HG03060 (cell line): ENCODE data around the gene COBL.

Experiments used
- ATAC-seq: cut with Tn5 transposase; IDR thresholded peaks from one replicate; pipeline ENCODE4 v1.9.1; 2021; ENCODE audit warnings: low read depth, moderate number of reproducible peaks; ENCODE audit not compliant: unreplicated experiment

The COBL gene

DNA sequence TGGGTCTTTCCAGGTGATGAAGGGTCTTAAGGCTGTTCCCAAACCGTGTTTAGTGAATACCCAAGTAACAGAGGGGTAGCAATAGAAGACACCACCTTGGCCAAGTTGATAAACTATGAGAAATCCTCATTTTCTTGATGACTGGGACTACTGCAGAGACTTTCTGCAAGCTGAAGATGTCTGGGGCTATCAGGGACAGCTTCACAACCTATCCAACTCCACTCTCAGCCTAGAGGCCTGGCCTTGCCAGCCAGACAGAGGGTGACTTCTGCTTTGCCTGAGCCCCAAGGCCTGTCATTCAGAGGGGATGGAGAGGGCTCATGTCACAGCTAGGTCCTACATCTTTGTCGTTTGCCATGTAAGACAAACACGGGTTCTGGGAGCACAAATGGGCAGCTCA is 278.0 kb downstream of the COBL start:
- ATAC-seq: no peak

DNA sequence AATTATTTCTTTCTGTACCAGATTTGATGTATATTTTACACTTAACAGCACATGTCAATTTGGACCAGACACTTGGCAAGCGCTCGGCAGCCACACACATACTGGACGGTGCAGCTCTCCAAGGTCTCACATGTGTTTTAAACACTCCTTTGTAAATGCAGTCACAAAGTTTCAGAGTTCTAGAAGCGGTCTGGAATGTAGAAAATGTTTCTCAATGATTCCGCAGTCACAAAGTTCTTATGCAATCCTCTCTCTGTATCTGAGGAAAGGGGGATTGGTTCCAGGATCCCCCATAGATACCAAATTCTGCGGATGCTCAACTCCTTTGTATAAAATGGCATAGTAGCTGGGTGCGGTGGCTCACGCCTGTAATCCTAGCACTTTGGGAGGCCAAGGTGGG is 280.9 kb downstream of the COBL start:
- no peak for ATAC-seq

GRCh38 chr7:51034521-51035264 is 281.9 kb downstream of the COBL start:
- ATAC-seq: no peak

DNA sequence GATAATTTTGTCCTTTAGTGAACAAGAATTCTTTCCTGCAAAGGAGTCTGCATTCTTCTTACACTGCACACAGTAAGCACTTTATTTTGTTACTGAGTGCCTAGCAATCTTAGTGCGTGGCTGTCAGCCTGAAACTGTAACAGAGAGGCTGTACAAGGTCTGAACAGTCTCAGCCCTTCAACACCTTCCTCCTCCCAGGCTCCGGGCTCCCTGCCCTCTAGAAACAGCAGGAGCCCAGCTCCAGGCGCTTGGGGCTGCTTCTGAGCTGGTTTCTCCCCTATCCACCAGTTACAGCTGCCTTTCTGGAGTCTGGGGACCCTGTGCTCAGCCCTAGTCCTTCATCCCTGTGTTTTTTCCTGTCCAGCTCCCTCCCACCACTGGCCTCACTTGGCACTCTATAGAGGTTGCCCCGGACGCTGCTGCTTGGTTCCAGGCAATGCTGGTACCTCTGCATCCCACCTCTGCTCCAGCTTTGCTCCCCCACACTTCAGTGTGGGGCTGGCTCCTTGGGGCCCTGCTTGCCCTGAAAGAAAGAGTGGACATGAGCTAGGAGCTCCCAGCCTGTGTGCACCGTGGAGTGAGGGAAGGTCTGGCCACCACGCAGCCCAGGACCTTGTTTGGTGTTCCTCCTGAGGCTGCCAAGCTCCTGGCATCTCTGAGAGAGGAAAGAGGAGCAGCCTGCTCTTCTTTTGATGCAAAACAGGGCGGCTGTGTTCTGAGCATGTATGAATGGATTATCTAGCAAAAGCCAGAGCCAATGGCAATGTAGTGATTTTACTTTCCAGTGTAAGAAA is 282.7 kb downstream of the COBL start:
- no peak for ATAC-seq

- ATAC-seq: no peak
Measured at GRCh38 chr7:51031791-51032515, 284.7 kb downstream of the COBL start.

DNA sequence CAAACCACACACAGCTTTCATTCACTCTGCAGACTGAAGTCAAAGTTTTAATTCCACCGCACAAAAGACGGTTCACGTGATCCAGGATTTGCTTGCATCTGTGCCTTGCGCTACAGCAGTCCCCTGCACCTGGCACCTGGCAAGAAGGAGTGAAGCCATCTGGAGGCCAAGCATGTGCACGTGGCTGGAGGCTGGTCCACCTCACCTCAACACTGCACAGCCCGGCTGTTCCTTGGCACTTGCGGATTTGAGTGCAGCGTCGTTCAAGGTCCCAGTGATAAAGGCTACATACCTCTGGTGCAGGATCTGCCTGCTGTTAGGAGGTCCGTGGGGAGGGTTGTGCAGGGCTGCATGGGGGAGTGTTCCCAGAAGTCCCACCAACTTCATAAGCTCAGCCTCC is 285.4 kb downstream of the COBL start:
- ATAC-seq: no peak

GRCh38 chr7:51029701-51030191 is 286.9 kb downstream of the COBL start:
- ATAC-seq: no peak

DNA sequence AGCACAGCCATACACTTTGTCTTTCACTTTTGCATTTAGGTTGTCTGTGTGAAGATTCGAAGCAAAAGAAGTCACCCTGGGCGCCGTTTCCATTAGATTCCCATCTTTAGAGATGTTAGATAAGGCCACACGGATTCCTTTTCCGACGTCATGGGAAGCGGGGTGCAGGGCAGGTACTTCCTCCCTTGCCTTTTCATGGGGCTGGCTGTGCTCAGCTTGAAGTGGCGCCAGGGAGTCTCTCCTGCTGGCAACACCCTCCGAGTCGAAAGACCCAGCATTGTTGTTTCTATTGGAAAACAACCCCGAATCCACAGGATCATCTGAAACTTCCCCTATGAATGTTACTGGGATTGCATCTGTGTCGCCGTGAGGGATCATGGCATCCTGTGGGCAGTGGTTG is 287.5 kb downstream of the COBL start:
- ATAC-seq: no peak

DNA sequence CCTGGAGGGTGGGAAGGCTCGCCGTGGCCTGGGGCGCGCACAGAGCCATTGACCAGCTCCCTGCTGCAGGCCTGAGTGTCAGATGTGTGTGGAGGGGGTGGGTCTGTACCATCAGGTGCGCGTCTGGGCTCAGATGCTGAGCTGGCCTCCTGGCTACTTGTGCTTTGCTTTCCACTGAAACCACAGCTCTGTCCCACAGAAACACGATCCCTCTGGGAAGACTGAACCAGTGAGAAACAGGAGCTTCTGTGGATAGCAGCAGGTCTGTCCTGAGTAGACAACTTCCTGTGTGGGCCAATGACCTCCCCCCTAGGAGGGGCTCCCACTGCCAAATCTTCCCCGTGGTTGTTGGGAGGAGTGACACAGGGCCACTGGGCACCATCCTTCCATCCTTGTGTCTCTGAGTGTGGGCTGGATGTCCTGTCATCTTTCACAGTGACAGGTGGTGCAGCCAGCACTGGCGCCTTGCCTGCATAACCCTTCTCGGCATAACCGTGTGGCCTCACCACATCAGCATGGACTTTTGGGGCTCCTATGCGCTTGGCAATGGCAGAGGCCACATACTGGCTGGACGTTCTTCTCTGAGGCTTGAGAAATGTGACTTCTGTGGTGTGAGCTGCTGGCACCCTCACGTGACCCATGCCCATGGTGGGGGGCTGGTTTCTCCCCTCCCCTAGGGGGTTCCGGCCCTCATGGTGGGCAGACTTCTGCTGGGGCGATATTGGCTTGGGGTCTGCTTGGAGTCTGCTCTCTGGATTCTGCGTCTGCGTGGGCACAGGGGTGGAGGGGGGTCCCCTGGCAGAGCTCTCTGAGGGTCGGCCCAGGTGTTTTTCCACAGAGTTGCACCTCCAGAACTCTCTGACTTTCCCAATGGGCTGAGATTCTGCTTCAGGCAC is 288.4 kb downstream of the COBL start:
- no peak for ATAC-seq

GRCh38 chr7:51027106-51027934 is 289.3 kb downstream of the COBL start:
- ATAC-seq: no peak

DNA sequence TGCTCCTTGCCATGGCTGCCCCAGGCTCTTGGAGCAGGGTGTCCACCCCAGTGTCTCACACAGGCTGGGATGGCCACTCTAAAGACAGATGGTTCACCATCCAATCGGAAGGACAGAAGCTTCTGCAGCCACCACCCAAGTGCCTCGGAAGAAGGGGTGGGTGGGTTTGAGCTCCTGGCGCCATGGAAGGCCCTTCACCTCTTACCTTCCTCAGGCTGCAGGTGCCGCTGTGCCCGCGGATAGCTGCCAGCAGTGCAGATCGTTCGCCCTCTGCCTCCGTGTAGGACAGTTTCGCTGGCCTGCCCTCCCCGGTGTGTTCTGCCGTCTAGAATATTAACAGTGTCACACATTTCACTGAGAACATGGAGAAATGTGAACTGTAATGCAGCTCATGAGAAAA is 290.3 kb downstream of the COBL start:
- no peak for ATAC-seq

- ATAC-seq: no peak
Measured at GRCh38 chr7:51025668-51026067, 290.9 kb downstream of the COBL start.

- ATAC-seq: no peak
Measured at GRCh38 chr7:51024867-51025266, 291.7 kb downstream of the COBL start.

GRCh38 chr7:51023547-51023946 is 293.1 kb downstream of the COBL start:
- no peak for ATAC-seq

GRCh38 chr7:51022821-51023220 is 293.8 kb downstream of the COBL start:
- no peak for ATAC-seq

DNA sequence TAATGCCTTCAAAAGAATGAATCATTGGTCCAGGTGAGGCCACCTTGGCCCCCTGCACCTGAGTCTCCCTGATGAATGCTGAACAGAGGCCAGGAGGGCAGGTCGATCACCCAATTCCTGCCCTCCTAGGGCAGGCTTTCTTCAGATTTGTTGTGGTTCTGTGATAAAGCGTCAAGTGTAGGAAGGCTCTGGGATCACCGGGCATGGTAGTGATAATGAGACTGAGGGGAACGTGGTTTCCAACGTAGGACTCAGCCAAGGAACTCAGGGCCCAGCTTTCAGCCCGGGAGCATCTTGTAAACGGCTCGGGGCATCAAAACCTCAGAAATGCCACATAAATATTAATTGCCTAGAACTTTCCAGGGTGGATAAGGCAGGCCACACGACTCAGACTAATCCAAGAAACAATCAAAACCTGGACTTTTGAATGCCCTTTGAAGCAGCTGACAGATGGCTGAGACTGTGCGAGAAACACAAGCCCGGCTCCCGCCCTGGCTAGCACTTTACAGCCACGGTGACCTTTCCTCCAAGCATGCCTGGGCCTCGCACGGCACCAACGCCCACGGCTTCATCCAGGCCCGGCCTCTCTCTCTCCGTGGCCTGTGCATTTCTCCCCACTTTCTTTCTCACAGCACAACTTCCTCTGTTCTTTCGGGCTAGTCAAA is 294.6 kb downstream of the COBL start:
- no peak for ATAC-seq

DNA sequence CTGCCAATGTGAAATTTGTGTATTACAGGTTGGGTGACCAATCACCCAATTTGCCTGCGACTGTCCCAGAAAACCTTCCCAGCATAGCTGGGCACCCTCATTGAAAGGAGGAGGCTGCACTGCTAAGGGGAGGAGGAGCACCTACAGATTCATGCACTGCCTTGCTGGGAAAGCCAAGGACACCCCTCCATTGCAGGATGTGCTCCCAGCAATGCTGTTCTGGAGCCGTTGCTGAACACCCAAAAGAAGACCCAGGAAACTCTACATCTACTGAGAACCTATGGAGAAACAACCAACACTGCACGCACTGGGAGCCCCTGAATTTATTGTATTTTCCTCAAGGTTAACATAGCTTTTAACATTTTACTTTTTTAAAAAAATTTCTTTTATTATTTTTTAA is 295.7 kb downstream of the COBL start:
- no peak for ATAC-seq

DNA sequence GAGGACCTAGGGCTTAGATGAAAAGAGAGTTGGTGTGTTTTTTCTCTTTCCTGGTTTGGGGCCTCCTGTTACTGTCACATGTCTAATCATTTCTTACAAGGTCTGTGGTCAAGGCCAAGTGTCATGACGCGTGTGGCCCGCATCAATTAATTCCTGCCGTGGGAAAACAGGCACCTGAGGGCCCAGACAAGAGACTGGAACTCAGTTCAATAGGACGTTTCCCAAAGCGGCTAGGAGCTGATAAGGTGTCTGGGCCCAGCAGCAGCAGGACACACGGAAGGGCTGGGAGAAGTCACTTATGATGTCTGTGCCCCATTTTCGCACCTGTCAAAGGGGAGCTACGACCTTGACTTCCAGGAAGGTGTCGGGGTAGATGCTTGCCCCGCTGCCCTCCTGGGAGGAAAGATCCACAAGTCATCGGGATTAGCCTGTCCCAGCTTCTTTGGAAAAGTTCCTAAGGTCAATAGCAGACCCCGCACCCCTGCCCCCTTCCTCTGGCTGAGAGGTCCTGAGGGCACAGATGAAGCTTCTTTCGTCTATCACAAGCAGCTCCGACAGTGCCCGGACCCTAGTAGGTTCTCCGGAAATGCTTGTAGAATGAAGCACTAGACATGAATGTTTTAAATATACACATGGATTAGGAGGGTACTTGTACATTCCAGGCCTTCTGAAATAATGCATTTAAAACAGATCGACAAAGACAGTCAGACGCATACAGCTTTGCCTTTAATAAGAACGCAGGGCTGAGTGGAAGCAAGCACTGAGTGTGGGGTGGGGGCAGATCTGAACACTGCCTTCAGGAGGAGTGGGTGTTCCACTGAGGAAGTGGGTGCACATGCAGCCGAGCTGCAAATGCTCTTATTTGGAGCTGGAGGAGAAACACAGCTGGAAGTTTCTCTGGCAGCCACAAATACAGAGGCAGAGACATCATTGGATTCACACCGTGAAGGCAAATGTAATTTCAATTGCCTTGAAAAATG is 296.4 kb downstream of the COBL start:
- no peak for ATAC-seq
